Activated CD8-positive, alpha-beta memory T cell treated with anti-CD3 and anti-CD28 coated beads for 24 hours (primary cell): Measurements from ENCODE around the gene AFF3.
"Not testable (repeated sequence)": the region's sequence is repeated elsewhere in the genome, so short reads cannot be mapped to it uniquely, and the experiment has no call there.

Source experiments
- DNase-seq: peaks from one replicate; pipeline ENCODE4 v3.0.0-alpha.2; 2020

Gene AFF3

DNA sequence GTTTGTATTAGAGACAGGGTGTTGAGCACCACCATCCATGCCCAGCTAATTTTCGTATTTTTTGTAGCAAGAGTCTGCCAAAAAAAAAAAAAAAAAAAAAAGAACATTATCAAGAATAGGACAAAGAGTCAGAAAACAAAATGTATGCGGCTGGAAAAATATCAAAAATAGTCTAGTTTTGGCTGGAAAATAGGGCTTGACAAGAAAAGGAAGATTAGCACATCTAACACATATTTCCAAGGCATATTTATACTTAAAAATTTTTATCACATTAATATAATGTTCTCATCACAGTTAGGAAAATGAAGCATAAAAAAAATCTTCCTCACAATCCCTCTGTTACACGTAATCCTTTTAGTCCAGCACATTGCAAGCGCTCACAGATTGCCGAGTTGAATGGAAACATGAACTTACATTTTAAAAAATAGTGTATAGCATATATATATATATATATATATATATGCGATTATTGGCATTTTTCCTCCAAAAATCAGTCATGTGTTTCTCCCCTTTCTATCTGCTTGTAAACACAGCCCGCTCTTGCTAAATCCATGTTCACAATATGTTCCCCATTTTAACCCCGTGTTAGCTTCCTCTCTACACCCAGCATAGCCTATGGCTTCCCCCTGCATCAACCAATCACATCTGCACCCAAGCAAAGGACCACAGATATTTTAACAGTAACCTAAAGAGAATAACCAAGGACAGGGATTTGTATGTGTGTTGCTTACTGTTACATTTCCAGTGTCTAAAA is 183.0 kb downstream of the AFF3 start:
- DNase-seq, result no peak

GRCh38 chr2:99957332-99958133 is 184.9 kb downstream of the AFF3 start:
- no peak for DNase-seq

GRCh38 chr2:99956232-99957030 is 186.0 kb downstream of the AFF3 start:
- no peak for DNase-seq

GRCh38 chr2:99953750-99954149 is 188.6 kb downstream of the AFF3 start:
- DNase-seq, result no peak

DNA sequence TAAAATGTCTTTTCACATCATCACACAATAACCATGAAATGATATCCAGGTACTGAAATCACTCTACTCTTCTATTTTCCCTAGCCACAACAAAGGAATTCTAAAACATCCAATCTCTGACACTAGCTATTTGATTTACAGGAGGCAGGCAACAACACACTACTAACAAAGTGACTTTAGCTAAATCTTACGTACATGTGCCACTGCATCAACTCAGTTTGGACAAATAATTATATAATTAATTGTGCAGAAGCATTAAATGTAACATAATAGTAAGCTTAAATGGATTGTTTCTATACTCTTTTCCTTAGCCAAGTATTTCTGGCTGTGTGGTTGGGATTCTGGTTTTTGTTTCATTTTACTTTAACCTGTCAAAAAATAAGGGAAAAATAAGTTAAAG is 192.4 kb downstream of the AFF3 start:
- DNase-seq, result no peak

DNA sequence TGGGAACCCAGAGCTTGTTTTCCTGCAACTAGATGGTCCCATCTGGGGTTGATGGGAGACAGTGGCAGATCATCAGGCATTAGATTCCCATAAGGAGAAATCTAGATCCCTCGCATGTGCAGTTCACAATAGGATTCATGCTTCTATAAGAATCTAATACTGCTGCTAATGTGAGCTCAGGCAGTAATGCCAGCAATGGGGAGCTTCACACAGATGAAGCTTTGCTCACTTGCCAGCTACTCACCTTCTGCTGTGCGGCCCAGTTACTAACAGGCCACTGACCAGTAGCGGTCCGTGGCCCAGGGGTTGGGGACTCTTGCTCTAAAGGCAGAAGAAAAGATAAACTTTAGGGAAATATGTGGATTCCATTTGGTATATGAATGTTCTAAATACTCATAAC is 192.9 kb downstream of the AFF3 start:
- DNase-seq, result no peak

DNA sequence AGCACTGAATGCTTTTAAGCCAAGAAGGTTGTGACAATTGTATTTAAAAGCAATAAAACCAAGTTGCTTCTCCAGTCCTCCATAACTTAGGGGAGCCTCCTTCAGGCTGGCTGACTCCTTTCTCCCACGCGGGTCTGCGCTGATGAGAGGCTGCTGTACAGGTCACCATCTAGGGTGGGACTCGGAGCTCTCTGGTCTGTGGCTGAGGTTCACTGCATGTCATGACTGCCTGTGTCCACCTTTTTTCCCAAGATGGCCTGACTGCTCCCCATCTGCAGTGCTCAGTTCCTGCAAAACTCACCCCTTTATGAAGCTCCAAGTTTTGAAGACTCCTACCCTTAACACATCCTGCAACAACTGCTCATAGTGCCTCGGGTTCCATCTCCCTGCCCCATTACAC is 194.4 kb downstream of the AFF3 start:
- DNase-seq, result no peak

DNA sequence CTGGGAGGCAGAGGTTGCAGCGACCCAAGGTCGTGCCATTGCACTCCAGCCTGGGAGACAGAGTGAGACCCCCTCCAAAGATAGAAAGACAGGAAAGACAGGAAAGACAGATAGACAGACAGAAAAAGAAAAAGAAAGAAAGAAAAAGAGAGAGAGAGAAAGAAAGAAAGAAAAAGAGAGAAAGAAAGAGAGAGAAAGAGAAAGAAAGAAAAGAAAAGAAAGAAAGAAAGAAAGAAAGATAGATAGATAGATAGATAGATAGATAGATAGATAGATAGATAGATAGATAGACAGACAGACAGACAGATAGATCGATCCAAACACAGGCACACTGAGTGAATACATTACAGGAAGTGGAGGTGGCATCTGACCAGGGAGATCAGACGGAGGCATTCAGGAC is 195.0 kb downstream of the AFF3 start:
- DNase-seq, result not testable (repeated sequence)

- no peak for DNase-seq
Measured at GRCh38 chr2:99944019-99944418, 198.4 kb downstream of the AFF3 start.

- no peak for DNase-seq
Measured at GRCh38 chr2:99942561-99943347, 199.6 kb downstream of the AFF3 start.

DNA sequence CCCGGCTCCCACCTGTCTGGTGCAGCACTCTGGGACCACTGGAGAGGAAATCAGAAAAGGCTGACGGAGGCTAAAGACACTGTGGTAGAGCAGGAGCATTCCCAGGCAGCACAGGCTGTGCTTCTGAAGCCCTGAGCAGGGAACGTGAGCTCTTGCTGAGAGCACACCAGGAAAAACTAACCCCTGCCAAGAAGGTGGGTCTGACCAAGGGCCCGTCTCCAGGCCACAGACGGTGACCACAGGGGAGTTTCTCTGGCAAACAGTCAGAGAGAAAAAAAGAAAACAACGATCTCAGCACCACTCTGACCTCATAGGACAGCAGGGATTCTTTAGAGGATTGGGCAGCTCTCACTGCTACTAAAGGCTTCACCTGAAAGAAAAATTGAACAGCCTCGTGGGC is 201.4 kb downstream of the AFF3 start:
- DNase-seq, result no peak

- no peak for DNase-seq
Measured at GRCh38 chr2:99939135-99939534, 203.3 kb downstream of the AFF3 start.

DNA sequence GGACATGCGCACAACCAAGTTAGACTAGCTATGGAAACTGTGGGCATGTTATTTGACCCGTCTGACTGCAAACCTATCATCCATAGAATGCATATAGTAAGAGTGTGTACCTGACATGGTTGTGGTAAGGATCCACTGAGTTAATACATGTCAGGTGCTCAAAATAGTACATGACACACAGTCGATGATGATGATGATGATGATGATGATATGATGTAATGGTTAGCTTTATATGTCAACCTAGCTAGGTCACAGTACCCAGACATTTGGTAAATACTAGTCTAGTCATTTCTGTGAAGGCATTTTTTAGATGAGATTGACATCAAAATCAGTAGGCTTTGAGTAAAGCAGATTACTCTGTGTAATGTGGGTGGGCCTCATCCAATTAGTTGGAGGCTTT is 204.1 kb downstream of the AFF3 start:
- no peak for DNase-seq

GRCh38 chr2:99936065-99936464 is 206.3 kb downstream of the AFF3 start:
- no peak for DNase-seq

- DNase-seq, result no peak
Measured at GRCh38 chr2:99935662-99936061, 206.7 kb downstream of the AFF3 start.

- DNase-seq, result no peak
Measured at GRCh38 chr2:99933894-99934650, 208.3 kb downstream of the AFF3 start.

DNA sequence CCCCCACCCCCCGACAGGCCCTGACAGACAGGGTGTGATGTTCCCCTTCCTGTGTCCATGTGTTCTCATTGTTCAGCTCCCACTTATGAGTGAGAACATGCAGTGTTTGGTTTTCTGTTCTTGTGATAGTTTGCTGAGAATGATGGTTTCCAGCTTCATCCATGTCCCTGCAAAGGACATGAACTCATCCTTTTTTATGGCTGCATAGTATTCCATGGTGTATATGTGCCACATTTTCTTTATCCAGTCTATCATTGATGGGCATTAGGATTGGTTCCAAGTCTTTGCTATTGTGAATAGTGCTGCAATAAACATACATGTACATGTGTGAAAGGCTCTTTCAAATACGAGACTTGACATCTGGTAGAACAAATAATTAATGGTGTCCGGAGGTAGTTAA is 208.9 kb downstream of the AFF3 start:
- not testable (repeated sequence) for DNase-seq

DNA sequence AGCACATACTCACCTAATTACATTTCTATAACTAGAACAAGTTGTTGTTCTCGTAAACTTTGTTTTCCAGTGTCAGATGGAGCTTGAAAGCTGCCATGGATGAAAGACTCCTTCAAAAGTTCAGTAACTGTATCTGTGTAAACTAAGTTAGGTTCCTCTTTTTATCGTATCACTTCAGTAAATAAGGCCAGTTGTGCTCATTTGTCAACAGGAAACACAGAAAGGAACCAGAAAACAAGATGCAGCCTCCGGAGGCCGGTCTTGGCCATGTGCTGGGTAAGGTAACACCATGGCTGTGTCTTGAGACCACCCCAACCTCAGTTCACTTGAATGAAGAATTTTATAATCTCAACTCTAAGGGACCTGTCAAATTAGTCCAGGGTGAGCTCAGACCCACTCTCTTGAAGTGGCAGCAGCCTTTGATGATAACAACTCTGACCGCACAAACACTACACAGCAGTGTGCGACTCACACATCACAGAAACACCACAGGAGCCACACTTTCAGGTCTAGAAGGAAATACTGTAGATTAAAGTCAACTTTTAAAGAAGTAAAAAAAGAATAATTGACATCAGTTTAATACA is 213.8 kb downstream of the AFF3 start:
- DNase-seq, result no peak

GRCh38 chr2:99927690-99928207 is 214.6 kb downstream of the AFF3 start:
- DNase-seq, result not testable (repeated sequence)

GRCh38 chr2:99926986-99927385 is 215.4 kb downstream of the AFF3 start:
- no peak for DNase-seq

DNA sequence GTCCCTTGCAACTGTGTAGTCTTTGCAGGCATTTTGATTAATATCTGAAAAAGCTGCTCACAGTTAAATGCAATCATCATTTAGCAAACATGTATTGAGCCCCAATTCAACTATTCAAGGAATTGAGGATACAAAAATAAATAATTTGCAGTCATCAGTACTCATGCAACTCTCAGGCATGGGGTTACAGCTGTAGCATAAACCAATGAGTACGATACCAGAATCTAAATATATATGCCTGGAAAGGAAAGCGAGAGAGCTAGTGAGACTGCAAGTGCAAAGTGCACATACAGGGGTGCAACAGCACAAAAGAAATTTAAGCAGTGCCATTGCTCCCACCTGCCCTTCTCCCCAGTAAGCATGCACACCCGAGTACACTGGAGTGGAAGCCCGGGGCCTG is 216.4 kb downstream of the AFF3 start:
- DNase-seq, result no peak
